Measurements from ENCODE around the gene TMC5. TPM values are rescaled to one million over a fixed set of nuclear protein-coding genes. Genes with fewer than 3 reads are reported as not detected.

The TMC5 gene
- polyA plus RNA-seq, 1 experiment: not detected

- ChIA-PET CTCF (interaction anchor here (1.1 to 3.8 kb wide), 3 partner anchors 22 to 32 kb away, joined by 3 to 18 read pairs (median 7); partner anchors contain the start of gene VPS35L), POLR2A (interaction anchor here (0.6 to 1.6 kb wide), 2 partner anchors 23 to 31 kb away, joined by 3 to 22 read pairs; partner anchors contain the start of gene VPS35L)
- DNase-seq (ENCODE audit: low read depth, low spot score): no peak
Measured at GRCh38 chr16:19524356-19524615, 106.6 kb downstream of the TMC5 start.

GRCh38 chr16:19524616-19525384, 107.1 kb downstream of the TMC5 start:
- Histone ChIP-seq H3K27ac (ENCODE audit: low read depth, low read length) (no peak overlapping the region), H3K27me3 (ENCODE audit: control insufficient read depth, insufficient read depth, low read length) (no peaks in the 10 kb centered on the region), H3K9me3 (ENCODE audit: control insufficient read depth, insufficient read depth, low read length) (no peaks in the 10 kb centered on the region; the same call in 1 of the 2 replicates), H3K4me3 (ENCODE audit: low read depth, low read length) (peak overlapping the region; percentile 99)
- DNase-seq (ENCODE audit: low read depth, low spot score): no peak
- POLR2A ChIA-PET: interaction anchor here (0.6 to 1.6 kb wide), 2 partner anchors 24 to 30 kb away, joined by 3 to 22 read pairs; partner anchors contain the start of gene VPS35L
- CTCF ChIA-PET: interaction anchor here (1.1 to 3.8 kb wide), 3 partner anchors 22 to 32 kb away, joined by 3 to 18 read pairs (median 7); partner anchors contain the start of gene VPS35L
- no peak for TF ChIP-seq CTCF (IDR thresholded peaks at IDR 0.05; ENCODE audit: low read depth, low read length)

More at GRCh38 chr16:19524356-19524615, 106.6 kb downstream of the TMC5 start:
- Histone ChIP-seq H3K9me3 (ENCODE audit: control insufficient read depth, insufficient read depth, low read length) (no peaks in the 10 kb centered on the region; the same call in 1 of the 2 replicates), H3K27me3 (ENCODE audit: control insufficient read depth, insufficient read depth, low read length) (no peaks in the 10 kb centered on the region), H3K27ac (ENCODE audit: low read depth, low read length) (no peak overlapping the region), H3K4me3 (ENCODE audit: low read depth, low read length) (peak overlapping the region; percentile 99)
- TF ChIP-seq CTCF (IDR thresholded peaks at IDR 0.05; ENCODE audit: low read depth, low read length): no peak

- no peak for TF ChIP-seq CTCF (IDR thresholded peaks at IDR 0.05; ENCODE audit: low read depth, low read length)
- CTCF ChIA-PET: interaction anchor here (0.6 to 3.8 kb wide), 3 partner anchors 23 to 149 kb away, joined by 3 to 18 read pairs (median 4); partner anchors contain the start of gene VPS35L
- no peaks in the 10 kb centered on the region; the same call in 1 of the 2 replicates for H3K9me3 ChIP-seq (ENCODE audit: control insufficient read depth, insufficient read depth, low read length)
- no peak for DNase-seq (ENCODE audit: low read depth, low spot score)
- no peak overlapping the region for H3K27ac ChIP-seq (ENCODE audit: low read depth, low read length)
- H3K27me3 ChIP-seq (ENCODE audit: control insufficient read depth, insufficient read depth, low read length): no peaks in the 10 kb centered on the region
- POLR2A ChIA-PET: no interaction called here
- H3K4me3 ChIP-seq (ENCODE audit: low read depth, low read length): peak overlapping the region; percentile 99
Measured at GRCh38 chr16:19525385-19525723, 107.7 kb downstream of the TMC5 start.

- no peak for DNase-seq (ENCODE audit: low read depth, low spot score)
- Histone ChIP-seq H3K9me3 (ENCODE audit: control insufficient read depth, insufficient read depth, low read length) (no peaks in the 10 kb centered on the region; the same call in 1 of the 2 replicates), H3K27ac (ENCODE audit: low read depth, low read length) (no peak overlapping the region), H3K4me3 (ENCODE audit: low read depth, low read length) (no peak overlapping the region), H3K27me3 (ENCODE audit: control insufficient read depth, insufficient read depth, low read length) (no peaks in the 10 kb centered on the region)
- TF ChIP-seq CTCF (IDR thresholded peaks at IDR 0.05; ENCODE audit: low read depth, low read length): no peak
- CTCF ChIA-PET: interaction anchor here (0.9 to 1.7 kb wide), 2 partner anchors 25 to 28 kb away, joined by 3 to 4 read pairs; partner anchors contain the start of gene VPS35L
- POLR2A ChIA-PET: no interaction called here
Measured at GRCh38 chr16:19527161-19527560, 109.5 kb downstream of the TMC5 start.

- POLR2A ChIA-PET: interaction anchor here (0.7 kb wide), 1 partner anchor 12 kb away, joined by 3 read pairs; no protein-coding TSS in a partner anchor
- TF ChIP-seq CTCF (IDR thresholded peaks at IDR 0.05; ENCODE audit: low read depth, low read length): no peak
- CTCF ChIA-PET: interaction anchor here (1.9 to 2.3 kb wide), 2 partner anchors 27 to 379 kb away, joined by 7 to 8 read pairs; partner anchors contain the start of gene VPS35L
- Histone ChIP-seq H3K9me3 (ENCODE audit: control insufficient read depth, insufficient read depth, low read length) (no peaks in the 10 kb centered on the region; the same call in 1 of the 2 replicates), H3K27ac (ENCODE audit: low read depth, low read length) (no peak overlapping the region), H3K4me3 (ENCODE audit: low read depth, low read length) (no peak overlapping the region), H3K27me3 (ENCODE audit: control insufficient read depth, insufficient read depth, low read length) (no peaks in the 10 kb centered on the region)
- DNase-seq (ENCODE audit: low read depth, low spot score): no peak
Measured at GRCh38 chr16:19528666-19529065, 111.0 kb downstream of the TMC5 start.

All from AG04450 (cell line).